UCSD-AML1 (cell line): Measurements from ENCODE around the gene PBX1.

Experiments used
- DNase-seq: peaks from one replicate; lab custom pipeline; 2025; ENCODE audit not compliant: unreplicated experiment; lab: John Stamatoyannopoulos, UW

PBX1 gene

GRCh38 chr1:164718821-164719220 lies 159.8 kb downstream of the PBX1 start:
- DNase-seq = no peak

DNA sequence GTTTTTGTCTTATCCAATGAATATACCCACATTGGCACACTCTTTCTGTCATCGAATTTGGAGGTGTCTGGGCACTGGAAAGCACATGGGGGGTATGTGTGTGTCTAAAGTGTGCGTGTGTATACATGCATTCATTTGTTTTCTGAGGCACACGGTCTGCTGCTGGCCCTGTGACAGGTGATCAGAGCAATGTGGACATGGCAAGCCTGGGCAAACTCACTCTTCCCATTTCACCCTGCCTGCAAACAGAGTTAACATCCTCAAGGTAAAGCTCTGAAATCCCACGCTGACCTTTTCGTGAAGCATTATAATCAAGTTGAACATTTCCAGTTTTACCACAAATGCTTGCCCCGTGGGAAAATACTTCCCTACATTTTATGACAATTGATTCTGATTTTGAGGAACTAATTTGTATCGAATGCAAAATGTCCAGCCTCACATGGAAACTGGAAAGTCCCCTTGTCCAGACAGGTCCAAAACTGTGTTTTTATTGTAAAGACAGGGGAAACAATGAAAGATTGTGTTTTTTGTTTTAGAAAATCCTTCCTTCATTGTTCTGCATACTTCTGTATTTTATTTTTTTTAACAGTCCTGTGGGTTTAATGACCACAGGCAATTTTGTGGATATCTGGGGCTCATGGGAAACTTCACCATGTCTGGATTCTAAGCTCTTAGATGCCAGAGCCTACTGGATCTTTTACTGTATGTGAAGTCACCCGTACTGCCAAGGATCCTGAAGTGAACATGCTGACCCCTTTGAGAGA lies 160.9 kb downstream of the PBX1 start:
- DNase-seq = no peak

- no peak for DNase-seq
Observed at GRCh38 chr1:164720440-164721227, 161.7 kb downstream of the PBX1 start.

GRCh38 chr1:164721228-164721496 lies 162.2 kb downstream of the PBX1 start:
- no peak for DNase-seq

GRCh38 chr1:164723296-164723798 lies 164.4 kb downstream of the PBX1 start:
- DNase-seq = no peak

DNA sequence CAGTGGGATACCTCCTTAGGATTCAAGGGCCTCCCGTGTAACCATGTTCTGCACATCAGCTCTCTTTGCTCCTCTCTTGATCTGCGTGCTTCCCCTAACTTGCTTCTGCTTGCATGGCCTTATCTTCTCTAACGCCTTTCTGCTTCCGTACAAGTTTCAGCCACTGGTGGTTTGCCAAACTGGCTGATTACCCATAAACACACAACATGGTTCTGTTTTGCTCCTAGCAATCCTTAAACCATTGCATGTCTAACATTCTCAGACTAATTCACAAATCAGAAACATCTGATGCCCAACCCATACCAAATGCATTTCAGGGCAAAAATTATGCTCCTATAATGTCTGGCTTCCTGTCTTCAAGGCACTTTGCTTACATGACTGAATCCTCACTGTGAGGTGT lies 166.4 kb downstream of the PBX1 start:
- DNase-seq = no peak

DNA sequence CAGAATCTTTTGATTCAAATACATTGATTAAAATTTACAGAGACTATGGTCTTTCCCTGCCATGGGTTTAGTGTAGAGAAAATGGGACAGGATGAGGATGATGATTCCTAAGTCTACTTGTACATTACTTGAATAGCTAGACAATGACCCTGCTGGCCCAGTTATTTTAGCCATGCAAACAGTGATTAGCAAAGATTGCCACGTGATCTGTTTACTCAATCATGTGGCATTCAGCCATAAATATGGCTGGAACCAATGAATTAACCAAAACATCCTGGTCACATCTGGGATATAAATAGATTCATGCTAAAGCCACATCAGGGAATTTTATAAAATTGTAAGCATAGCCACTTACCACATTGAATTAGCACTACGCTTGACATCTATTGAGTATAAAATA lies 167.3 kb downstream of the PBX1 start:
- DNase-seq = no peak

DNA sequence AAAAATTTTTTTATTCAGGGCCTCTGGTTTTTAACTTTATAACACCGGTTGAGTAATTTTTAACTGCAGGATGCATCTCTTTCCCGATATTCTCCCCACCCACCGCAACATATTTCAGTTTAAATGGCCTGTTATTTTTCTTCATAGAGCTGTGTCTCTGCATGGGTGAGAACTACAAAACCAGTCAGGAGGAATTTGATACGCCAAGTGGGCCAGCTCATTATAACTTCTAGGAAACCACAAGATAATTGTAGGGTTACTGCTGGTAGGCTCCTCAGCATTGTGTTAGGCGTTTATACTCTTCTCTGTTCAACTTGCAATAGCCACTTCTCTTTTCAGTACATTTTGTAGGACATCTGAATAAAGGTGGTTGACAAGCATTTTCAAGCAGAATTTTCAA lies 169.7 kb downstream of the PBX1 start:
- no peak for DNase-seq

GRCh38 chr1:164731161-164731876 lies 172.3 kb downstream of the PBX1 start:
- no peak for DNase-seq

DNA sequence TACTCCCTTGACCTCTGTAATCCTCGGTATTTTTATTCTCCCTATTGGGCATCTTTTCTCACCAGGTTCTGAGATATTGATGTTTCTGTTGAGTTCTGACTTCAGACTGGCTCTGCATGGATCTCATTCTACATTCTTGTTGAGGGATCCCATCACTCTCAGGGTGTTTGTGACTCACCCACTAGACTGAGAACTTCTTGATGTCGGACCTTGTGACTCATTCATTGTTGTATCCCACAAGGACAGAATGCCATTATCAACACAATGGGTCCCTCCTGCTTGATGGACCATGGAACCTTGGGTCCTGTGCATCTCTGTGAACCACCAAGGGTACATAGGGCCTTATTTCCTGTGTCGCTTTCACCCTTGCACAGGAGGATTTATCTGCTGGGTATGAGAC lies 174.1 kb downstream of the PBX1 start:
- DNase-seq = no peak

GRCh38 chr1:164733734-164734133 lies 174.8 kb downstream of the PBX1 start:
- DNase-seq = no peak

DNA sequence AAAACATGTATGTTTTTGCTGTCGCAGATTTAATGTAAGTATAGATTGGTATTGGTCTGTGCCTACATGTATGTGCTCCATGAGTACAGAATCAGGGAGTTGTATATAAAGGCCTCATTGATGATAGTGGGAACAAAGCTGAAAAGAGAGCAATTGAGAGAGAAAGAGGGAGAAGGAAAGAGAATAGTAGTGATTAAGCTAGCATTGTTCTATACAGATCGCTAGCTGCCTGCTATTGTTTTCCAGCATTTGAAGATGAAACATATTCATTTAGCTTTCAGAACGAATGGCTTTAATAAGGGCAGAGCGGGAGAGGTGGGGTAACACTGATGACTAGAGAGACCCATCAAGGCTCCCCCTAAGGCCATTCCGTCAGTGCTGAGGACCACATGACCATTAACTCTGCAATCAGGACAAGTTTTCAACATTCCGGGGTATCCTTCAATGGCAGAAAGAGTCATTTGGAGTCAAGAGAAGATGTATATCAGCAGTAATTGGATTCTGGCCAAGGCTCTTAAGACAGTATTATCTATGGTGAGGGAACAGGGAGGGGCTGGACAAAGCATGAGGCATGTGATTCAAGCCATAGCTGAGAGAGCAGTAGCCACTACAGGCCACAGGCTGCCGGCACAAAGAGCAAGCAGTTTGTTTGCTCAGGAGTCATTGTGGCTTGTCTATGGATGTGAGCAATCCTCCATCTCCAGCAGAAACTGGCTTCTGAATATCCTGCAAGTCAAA lies 176.5 kb downstream of the PBX1 start:
- DNase-seq = no peak

- DNase-seq = no peak
Observed at GRCh38 chr1:164736137-164736536, 177.2 kb downstream of the PBX1 start.

GRCh38 chr1:164739189-164739588 lies 180.2 kb downstream of the PBX1 start:
- DNase-seq = no peak

GRCh38 chr1:164740000-164740526 lies 181.1 kb downstream of the PBX1 start:
- DNase-seq = no peak

GRCh38 chr1:164742745-164743144 lies 183.8 kb downstream of the PBX1 start:
- DNase-seq = no peak

- no peak for DNase-seq
Observed at GRCh38 chr1:164743976-164744375, 185.0 kb downstream of the PBX1 start.

- no peak for DNase-seq
Observed at GRCh38 chr1:164745736-164746135, 186.8 kb downstream of the PBX1 start.

- no peak for DNase-seq
Observed at GRCh38 chr1:164746632-164747031, 187.6 kb downstream of the PBX1 start.

DNA sequence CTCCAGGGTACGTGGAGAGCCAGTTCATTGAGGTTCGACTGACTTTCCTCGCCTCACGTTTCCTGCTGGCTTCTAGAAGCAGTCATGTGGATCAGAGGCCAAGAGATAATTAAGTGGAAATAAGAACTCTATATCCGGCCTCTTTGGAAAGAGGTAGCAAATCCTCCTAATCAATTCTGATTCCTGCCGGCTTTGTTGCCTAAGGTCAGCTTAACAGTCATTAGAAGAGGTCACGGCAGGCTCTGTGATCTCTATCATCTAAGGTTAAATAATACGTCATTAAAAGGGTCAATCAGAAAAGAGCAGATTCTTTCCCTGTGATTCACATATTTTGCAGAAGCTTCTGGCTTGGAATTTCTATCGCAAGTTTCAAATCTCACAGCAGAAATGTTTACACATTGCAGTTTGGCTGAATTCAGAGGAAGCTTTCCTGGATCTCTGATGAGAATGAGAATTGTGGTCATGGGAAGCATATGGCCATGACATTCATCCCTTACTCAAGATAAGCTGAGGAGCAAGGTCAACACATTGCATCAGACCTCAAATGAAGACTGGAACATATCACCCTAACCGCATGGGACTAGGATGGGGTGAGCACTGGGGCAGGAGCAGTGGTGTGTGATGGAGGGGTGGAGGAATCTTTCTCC lies 189.4 kb downstream of the PBX1 start:
- no peak for DNase-seq
